ENCODE data around the gene ISM1.

Gene ISM1

GRCh38 chr20:13212750-13213149 lies 8.3 kb upstream of the ISM1 start:
- TF ChIP-seq CTCF (conservative IDR thresholded peaks at IDR 0.05) (no peak), ZFX (IDR thresholded peaks at IDR 0.05) (no peak)
- no peak overlapping the region for H3K27ac ChIP-seq

- no peak overlapping the region for H3K27ac ChIP-seq
- no peak for TF ChIP-seq CTCF (conservative IDR thresholded peaks at IDR 0.05)
These were observed 7.7 kb upstream of the ISM1 start for GRCh38 chr20:13213335-13213734.

- TF ChIP-seq ZFX (IDR thresholded peaks at IDR 0.05), result no peak
- TF ChIP-seq CTCF (conservative IDR thresholded peaks at IDR 0.05), result no peak
These were observed 4.5 kb upstream of the ISM1 start for GRCh38 chr20:13216533-13216932.

GRCh38 chr20:13219327-13220193 lies 1.5 kb upstream of the ISM1 start:
- H3K27ac ChIP-seq, result no peak overlapping the region
- no peak for TF ChIP-seq ZFX (IDR thresholded peaks at IDR 0.05)
- no peak for TF ChIP-seq CTCF (conservative IDR thresholded peaks at IDR 0.05)

More at GRCh38 chr20:13216533-13216932, 4.5 kb upstream of the ISM1 start:
- no peak overlapping the region for H3K27ac ChIP-seq

GRCh38 chr20:13220194-13220903 lies 725 bp upstream of the ISM1 start:
- TF ChIP-seq ZFX (IDR thresholded peaks at IDR 0.05), result no peak
- TF ChIP-seq CTCF (conservative IDR thresholded peaks at IDR 0.05), result no peak
- H3K27ac ChIP-seq, result no peak overlapping the region

GRCh38 chr20:13221313-13221672 lies 219 bp downstream of the ISM1 start:
- TF ChIP-seq CTCF (conservative IDR thresholded peaks at IDR 0.05), result no peak
- no peak for TF ChIP-seq ZFX (IDR thresholded peaks at IDR 0.05)
- no peak overlapping the region for H3K27ac ChIP-seq

GRCh38 chr20:13221673-13222318 lies 722 bp downstream of the ISM1 start:
- TF ChIP-seq CTCF (conservative IDR thresholded peaks at IDR 0.05), result no peak
- no peak for TF ChIP-seq ZFX (IDR thresholded peaks at IDR 0.05)
- no peak overlapping the region for H3K27ac ChIP-seq
